C4-2B (cell line): ENCODE results near the gene TRIB2.

Experiments used
- ZFX ChIP-seq: fragments of 450-650 bp; IDR thresholded peaks from 2 replicates; pipeline ENCODE4 v1.6.1; 2017
- TF ChIP-seq, protein P1 (sequence below): fragments of 450-650 bp; conservative IDR thresholded peaks from 2 replicates; pipeline ENCODE4 v1.5.1; 2017; ENCODE audit warnings: mild to moderate bottlenecking

DNA sequence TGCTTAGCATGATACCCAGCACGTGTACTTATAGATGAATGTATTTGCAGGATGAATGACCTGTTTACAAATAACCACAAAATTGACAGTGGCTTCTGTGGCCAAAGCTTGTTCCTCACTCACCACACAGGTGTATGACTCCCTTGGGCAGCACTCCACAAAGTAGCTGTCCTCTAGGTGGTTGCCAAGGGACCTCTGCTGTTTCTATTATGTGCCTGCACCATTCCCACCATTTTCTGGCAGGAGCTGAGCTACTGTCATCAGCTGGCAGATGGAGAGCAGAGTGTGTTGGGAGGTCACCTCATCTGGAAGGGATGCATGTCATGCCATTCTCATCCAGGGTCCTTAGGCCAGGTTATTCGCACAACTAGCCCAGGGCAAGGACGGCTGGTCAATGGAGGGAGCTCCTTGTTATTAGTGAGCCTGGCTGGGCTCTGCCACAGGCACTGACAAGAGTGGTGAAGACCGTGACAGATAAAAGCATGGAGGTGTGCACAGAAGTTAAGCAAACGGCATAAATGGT lies 37.1 kb upstream of the TRIB2 start:
- TF ChIP-seq, protein P1, sequence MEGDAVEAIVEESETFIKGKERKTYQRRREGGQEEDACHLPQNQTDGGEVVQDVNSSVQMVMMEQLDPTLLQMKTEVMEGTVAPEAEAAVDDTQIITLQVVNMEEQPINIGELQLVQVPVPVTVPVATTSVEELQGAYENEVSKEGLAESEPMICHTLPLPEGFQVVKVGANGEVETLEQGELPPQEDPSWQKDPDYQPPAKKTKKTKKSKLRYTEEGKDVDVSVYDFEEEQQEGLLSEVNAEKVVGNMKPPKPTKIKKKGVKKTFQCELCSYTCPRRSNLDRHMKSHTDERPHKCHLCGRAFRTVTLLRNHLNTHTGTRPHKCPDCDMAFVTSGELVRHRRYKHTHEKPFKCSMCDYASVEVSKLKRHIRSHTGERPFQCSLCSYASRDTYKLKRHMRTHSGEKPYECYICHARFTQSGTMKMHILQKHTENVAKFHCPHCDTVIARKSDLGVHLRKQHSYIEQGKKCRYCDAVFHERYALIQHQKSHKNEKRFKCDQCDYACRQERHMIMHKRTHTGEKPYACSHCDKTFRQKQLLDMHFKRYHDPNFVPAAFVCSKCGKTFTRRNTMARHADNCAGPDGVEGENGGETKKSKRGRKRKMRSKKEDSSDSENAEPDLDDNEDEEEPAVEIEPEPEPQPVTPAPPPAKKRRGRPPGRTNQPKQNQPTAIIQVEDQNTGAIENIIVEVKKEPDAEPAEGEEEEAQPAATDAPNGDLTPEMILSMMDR = no peak
- no peak for TF ChIP-seq ZFX
